Astrocyte of the spinal cord (primary cell): ENCODE measurements around the gene BAD.

Source experiments
- DNase-seq: peaks from one replicate; pipeline ENCODE4 v3.0.0; 2011; ENCODE audit warnings: low read depth, low spot score
- H3K4me3 ChIP-seq: 2 replicates; pipeline ENCODE4 v1.5.1; 2011; ENCODE audit warnings: low read depth, mild to moderate bottlenecking, low read length, moderate library complexity
- in situ Hi-C: cut with HindIII; loops from 2 replicates; pipeline ENCODE4 v1.10.0; 2017; ENCODE audit warnings: low sequenced_read_pairs
- TF ChIP-seq, protein P1 (sequence below): IDR thresholded peaks from 2 replicates; pipeline ENCODE4 v1.5.1; 2012; ENCODE audit warnings: low read depth, mild to moderate bottlenecking, low read length, inconsistent platforms

BAD gene

DNA sequence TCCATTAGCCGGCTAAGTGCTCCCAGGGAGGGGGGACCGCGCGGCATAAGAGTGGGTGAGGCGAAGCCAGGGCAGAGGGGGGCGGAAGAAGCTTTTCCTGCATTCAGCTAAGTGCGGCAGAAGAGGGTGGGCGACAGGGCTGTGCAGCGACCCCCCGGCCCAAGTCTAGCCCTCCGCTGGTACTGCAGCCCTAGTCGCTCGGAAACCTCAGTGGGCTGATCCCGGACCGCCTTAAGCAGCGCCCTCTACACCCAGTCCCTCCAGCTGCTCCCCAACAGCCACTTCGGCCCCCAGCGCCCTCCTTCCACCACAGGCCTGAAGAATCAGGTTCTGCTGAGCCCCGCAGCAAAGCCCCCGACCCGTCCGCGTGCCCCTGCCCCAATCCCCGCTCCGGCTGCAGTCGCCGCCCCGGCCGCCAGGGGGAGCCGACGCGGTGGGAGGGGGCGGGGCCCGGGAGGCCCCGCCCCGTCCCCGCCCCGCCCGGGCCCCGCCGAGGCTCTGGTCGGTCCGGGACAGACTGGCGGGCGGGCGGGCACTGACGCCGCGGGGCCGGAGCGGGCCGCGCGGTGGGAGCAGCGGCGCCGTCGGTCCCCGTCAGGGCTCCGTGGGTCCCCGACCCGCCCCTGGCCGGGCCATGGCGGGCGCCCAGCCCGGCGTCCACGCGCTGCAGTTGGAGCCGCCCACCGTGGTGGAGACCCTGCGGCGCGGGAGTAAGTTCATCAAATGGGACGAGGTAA, 33.3 kb downstream of the BAD start, which contains the start of gene PLCB3:
TSS of gene PLCB3 (plus strand) at position 515 of the 737 bp plus-strand sequence. CDS start at position 635, 120 bp downstream.
- in situ Hi-C loops = no loop called here
- H3K4me3 ChIP-seq = peak within 1 kb of the TSS; percentile 63
- TF ChIP-seq, protein P1, sequence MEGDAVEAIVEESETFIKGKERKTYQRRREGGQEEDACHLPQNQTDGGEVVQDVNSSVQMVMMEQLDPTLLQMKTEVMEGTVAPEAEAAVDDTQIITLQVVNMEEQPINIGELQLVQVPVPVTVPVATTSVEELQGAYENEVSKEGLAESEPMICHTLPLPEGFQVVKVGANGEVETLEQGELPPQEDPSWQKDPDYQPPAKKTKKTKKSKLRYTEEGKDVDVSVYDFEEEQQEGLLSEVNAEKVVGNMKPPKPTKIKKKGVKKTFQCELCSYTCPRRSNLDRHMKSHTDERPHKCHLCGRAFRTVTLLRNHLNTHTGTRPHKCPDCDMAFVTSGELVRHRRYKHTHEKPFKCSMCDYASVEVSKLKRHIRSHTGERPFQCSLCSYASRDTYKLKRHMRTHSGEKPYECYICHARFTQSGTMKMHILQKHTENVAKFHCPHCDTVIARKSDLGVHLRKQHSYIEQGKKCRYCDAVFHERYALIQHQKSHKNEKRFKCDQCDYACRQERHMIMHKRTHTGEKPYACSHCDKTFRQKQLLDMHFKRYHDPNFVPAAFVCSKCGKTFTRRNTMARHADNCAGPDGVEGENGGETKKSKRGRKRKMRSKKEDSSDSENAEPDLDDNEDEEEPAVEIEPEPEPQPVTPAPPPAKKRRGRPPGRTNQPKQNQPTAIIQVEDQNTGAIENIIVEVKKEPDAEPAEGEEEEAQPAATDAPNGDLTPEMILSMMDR = peak; percentile 63
- DNase-seq = no peak

DNA sequence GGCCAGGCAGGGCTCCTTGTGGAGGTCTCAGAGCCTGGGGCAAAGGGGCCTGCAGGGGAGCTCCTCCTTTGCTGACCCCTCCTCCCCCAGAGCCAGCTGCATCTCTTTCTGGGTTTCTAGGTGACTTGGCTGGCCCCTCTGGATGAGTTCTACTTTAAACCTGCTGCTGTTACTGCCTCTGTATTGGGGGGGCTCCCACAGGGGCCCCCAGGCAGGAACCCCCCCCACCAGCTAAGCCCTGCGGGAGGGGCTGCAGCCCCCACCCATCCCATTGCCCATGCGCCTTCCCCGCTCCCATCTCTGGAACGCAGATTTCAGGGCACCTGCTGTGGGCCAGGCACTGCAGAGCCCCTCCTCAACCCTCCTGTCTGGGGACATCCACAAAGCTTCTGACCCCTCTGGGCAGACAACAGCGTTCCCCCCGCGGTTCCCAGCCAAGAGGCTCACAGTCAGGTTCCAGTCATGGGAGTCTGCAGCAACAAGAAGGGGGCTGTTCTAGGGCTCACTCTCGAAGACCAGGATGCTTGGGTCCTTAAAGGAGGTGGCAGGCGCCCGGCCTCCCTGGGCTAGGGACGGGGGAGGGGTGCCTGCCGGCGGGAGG, 34.0 kb downstream of the BAD start:
- peak overlapping the region; percentile 50 for H3K4me3 ChIP-seq
- DNase-seq = no peak
- in situ Hi-C loops = no loop called here
- TF ChIP-seq, protein P1 = no peak

DNA sequence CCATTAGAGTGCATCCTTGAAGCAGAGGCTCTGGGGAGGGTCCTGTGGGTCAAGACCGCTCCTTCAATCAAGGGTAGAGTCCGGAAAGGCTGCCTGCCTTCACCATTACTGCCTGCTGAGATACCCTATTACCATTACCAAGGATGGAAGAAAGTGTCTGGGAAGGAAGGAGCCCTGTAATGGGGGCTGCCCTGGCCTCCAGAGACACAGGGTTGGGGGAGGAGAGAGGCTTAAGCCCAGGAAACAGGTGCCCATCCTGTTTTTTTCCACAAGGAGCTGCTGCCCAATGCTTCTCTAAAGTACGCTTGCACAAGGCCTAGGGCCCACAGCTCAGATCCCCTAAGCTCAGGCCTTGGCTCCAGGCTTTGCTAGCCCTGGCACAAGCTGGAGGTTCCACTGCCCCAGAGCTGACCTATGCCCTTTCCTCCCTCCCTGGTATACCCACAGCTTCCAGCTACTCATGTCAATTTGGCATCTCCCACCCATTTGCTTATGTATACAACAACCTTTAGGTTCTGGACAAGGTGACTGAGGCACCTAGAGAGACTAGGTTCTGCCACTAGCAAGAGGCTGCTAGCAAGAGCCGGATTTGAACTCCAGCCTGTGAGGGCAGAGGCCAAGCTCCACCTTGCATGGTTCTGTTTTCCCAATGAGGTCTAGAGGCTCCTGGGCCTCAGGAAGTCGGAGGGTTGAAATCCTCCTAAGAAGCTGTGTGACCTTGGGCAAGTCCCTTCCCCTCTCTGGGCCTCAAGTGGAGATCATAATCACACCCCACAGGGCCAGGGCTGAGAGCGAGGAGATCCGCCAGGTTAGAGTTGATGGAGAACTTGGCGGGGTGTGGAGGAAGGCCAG, 34.7 kb downstream of the BAD start:
- no peak overlapping the region for H3K4me3 ChIP-seq
- in situ Hi-C loops = no loop called here
- DNase-seq = no peak
- TF ChIP-seq, protein P1 = no peak

DNA sequence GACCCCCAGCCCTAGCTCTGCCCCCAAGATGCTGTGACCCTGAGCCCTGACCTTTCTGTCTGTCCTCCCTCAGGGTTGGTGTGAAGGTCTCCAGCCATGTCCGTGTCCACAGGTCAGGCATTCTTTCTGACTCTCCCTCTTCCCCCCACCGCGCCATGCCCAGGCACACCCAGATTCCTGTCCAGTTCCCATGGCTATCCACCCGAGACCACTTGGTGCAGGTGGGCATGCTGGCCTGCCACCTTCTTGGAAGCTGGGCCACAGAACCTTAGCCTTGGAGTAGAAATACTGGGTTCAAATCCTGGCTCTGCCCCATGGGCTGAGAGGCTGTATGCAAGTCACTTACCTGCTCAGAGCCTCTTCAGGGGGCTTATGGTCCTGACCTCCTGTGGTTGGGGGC, 35.4 kb downstream of the BAD start:
- H3K4me3 ChIP-seq = no peak overlapping the region
- in situ Hi-C loops = no loop called here
- DNase-seq = no peak
- TF ChIP-seq, protein P1 = no peak

DNA sequence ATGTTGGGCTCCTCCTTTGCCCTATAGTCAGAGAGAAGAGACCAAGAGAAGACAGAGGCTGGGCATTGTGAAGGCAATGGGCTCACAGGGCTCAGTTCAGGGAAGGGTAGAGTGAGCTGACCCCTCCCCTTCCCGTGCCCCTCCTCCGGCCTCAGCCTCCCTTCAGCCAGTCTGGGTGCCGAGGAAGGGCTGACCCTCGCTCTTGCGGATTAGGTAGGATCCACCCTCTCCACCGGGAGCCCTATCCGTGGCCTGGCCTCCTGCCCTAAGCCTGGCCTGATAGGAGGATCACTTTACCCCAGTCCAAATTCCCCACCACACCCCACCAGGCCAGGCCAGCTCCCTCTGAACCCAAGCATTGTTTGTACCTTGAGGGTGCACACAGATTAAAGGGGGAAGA, 35.9 kb downstream of the BAD start:
- no peak for DNase-seq
- in situ Hi-C loops = no loop called here
- TF ChIP-seq, protein P1 = no peak
- no peak overlapping the region for H3K4me3 ChIP-seq

DNA sequence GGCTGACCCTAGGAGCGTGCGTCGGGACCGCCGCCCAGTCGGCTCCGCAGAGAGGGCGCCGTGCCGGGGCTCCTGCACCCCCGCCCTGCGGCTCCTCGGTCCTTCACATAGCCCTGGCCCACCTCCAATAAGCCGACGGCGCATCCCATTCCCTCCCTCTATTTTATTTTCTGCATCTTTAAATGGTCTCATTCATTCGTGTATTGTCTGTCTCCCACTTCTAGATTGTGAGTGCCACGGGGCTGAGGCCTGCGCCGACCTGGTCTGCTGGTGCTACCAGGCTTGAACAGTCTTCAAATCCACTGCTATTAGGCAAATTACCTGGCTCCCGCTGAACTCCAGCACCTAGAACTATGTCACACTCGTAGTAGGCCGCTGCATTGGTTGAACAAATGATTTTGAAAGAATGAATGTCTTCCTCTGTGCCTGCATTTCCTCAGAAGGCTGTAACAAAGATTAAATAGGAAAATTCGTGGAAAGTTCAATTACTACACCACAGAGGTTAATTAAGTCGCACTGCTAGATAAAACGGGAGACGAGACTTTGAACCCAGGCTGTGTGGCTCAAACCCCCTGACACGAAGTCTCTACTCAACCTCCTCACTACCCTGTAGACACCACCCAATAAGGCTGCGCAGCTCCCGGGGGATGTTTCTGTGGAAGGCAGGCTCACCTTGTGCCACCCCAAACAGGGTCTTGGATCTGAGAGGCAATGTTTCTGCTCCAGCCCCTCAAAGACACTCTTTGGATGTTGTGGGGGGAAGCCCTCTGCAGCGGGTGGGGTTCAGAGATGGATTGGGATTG, 36.5 kb downstream of the BAD start:
- TF ChIP-seq, protein P1 = no peak
- in situ Hi-C loops = no loop called here
- peak overlapping the region; percentile 31 for H3K4me3 ChIP-seq
- no peak for DNase-seq
